Right lobe of liver (tissue), 6 donors: ENCODE data around the gene RPL39L. TPM values are rescaled to one million over a fixed set of nuclear protein-coding genes. Genes with fewer than 3 reads are reported as not detected.

Experiments
- ATAC-seq, 4 donors: fragments of 200-7000 bp; cut with Tn5 transposase; one replicate each; pipeline ENCODE4 v1.9.1; 2020; ENCODE audit warnings: mild to moderate bottlenecking in 4 of 4, moderate library complexity in 4 of 4
- DNase-seq, 3 donors: peaks; one replicate each; pipeline ENCODE4 v3.0.0-alpha.2; 2020
- H3K27ac ChIP-seq, 3 donors: fragments of 200-600 bp; one replicate each; pipeline ENCODE4 v1.8.0; 2022
- H3K27me3 ChIP-seq, 2 donors: fragments of 200-600 bp; one replicate each; pipeline ENCODE4 v1.8.0; 2022
- H3K36me3 ChIP-seq, 4 donors: fragments of 200-600 bp; sonication (generic) in 1 of 4; one replicate each; pipeline versions ENCODE4 v1.5.1 to v1.8.0; 2017 to 2022; ENCODE audit warnings: control low read depth in 1 of 4
- H3K4me1 ChIP-seq, 4 donors: fragments of 200-600 bp; sonication (generic) in 1 of 4; one replicate each; pipeline versions ENCODE4 v1.5.1 to v1.8.0; 2017 to 2022; ENCODE audit warnings: control low read depth in 1 of 4
- H3K4me3 ChIP-seq, 3 donors: fragments of 200-600 bp; one replicate each; pipeline ENCODE4 v1.8.0; 2022
- H3K9me3 ChIP-seq, 4 donors: fragments of 200-600 bp; sonication (generic) in 1 of 4; one replicate each; pipeline versions ENCODE4 v1.5.1 to v1.8.0; 2017 to 2022; ENCODE audit warnings: control low read depth in 1 of 4
- CTCF ChIP-seq, 4 donors: fragments of 200-600 bp in 3 of 4; fragments of 450-650 bp in 1 of 4; IDR thresholded peaks; one replicate each; pipeline versions ENCODE4 v1.5.1 to v1.8.0; 2016 to 2022; ENCODE audit warnings: antibody characterized with exemption in 4 of 4, mild to moderate bottlenecking in 2 of 4
- POLR2A ChIP-seq: fragments of 450-650 bp; IDR thresholded peaks from one replicate; pipeline ENCODE4 v1.6.1; 2017; ENCODE audit warnings: antibody characterized with exemption, mild to moderate bottlenecking
- whole genome bisulfite sequencing: methylation state at CpG from one replicate; pipeline ENCODE4 v1.1.6; 2018; ENCODE audit warnings: low coverage, low lambda C conversion rate; ENCODE audit not compliant: insufficient coverage; ENCODE audit errors: missing lambda C conversion rate; 5-methylcytosine and 5-hydroxymethylcytosine counted together
- intact Hi-C, 2 donors: fragments of 100-400 bp; cut with DNase I; formaldehyde crosslinking; loops; one replicate each; pipeline versions ENCODE4 v1.11.2 to v1.14.1; 2022
- total RNA-seq, 6 experiments: library from RNA; depleted of rRNA in 2 of 6; stranded (reverse); fragments of >200 nt in 2 of 6; fragmentation: NEBNext Ultra II Directional in 3 of 6; extraction: Animal tissue kit (Norgen Biotek cat#: 25700) in 3 of 6; gene quantifications; one replicate each; pipeline versions ENCODE4 v1.1.0 to v1.2.4, GENCODE V29; 2016 to 2023
- donor health status: DM: no; HTN: yes; CAD: no.
- donor health status: DM: no; HTN: no; CAD: no.
- donor health status: DM: no; HTN: no; CAD: no.
- donor health status: DM: no; HTN: yes; CAD: no.
- donor health status: DM: no; HTN: yes; CAD: no.

Gene RPL39L
- total RNA-seq, 6 experiments from 2014 or later, result 1.2 to 10.5 (median 2.9) TPM

- Histone ChIP-seq H3K4me1 (peaks cover 0 to 4% (median 2%) of the 10 kb centered on the region in 4 donors), H3K36me3 (no peaks in the 10 kb centered on the region), H3K4me3 (no peak overlapping the region), H3K27ac (no peak overlapping the region), H3K9me3 (no peaks in the 10 kb centered on the region), H3K27me3 (no peaks in the 10 kb centered on the region)
- ATAC-seq (no peak), DNase-seq (no peak)
- TF ChIP-seq CTCF (IDR thresholded peaks at IDR 0.05) (no peak), POLR2A (no peak)
- 56% methylated on average over 5 of the region's 5 CpGs for WGBS
- intact Hi-C loops, result no loop called here
Measured at GRCh38 chr3:187084126-187084525, 55.2 kb downstream of the RPL39L start.

- ATAC-seq (no peak), DNase-seq (no peak)
- Histone ChIP-seq H3K27me3 (no peaks in the 10 kb centered on the region), H3K27ac (no peak overlapping the region), H3K36me3 (peaks cover 0 to 7% (median 0%) of the 10 kb centered on the region in 4 donors), H3K4me1 (peaks cover 0 to 4% (median 0%) of the 10 kb centered on the region in 4 donors), H3K4me3 (no peak overlapping the region), H3K9me3 (no peaks in the 10 kb centered on the region)
- intact Hi-C loops, result no loop called here
- 94% methylated on average over 6 of the region's 6 CpGs for WGBS
- TF ChIP-seq POLR2A (no peak), CTCF (IDR thresholded peaks at IDR 0.05) (no peak)
Measured at GRCh38 chr3:187082758-187083375, 56.4 kb downstream of the RPL39L start.

GRCh38 chr3:187080799-187081450 lies 58.4 kb downstream of the RPL39L start:
- no peak for TF ChIP-seq CTCF (IDR thresholded peaks at IDR 0.05)
- no peak for TF ChIP-seq POLR2A
- WGBS, result 58% methylated on average over 13 of the region's 13 CpGs
- peaks cover under 1 to 26% (median 8%) of the 10 kb centered on the region in 4 donors for H3K36me3 ChIP-seq
- H3K4me1 ChIP-seq, result peaks cover 0 to 4% (median 0%) of the 10 kb centered on the region in 4 donors
- H3K9me3 ChIP-seq, result no peaks in the 10 kb centered on the region
- peak overlapping the region in 1 of 3 donors; percentile 20 for H3K27ac ChIP-seq
- H3K27me3 ChIP-seq, result no peaks in the 10 kb centered on the region
- intact Hi-C loops, result no loop called here
- peak; percentile 34 to 59 (median 53) for ATAC-seq
- DNase-seq, result no peak
- H3K4me3 ChIP-seq, result no peak overlapping the region

- H3K9me3 ChIP-seq, result no peaks in the 10 kb centered on the region
- intact Hi-C loops, result no loop called here
- H3K27ac ChIP-seq, result no peak overlapping the region
- H3K4me3 ChIP-seq, result no peak overlapping the region
- WGBS, result 70% methylated on average over 4 of the region's 8 CpGs
- TF ChIP-seq POLR2A (no peak), CTCF (IDR thresholded peaks at IDR 0.05) (no peak)
- H3K4me1 ChIP-seq, result peaks cover 0 to 4% (median 0%) of the 10 kb centered on the region in 4 donors
- ATAC-seq (peak in 1 of 4 donors; percentile 27), DNase-seq (no peak)
- H3K27me3 ChIP-seq, result no peaks in the 10 kb centered on the region
- peaks cover 5 to 42% (median 18%) of the 10 kb centered on the region in 4 donors for H3K36me3 ChIP-seq
Measured at GRCh38 chr3:187079090-187080022, 59.9 kb downstream of the RPL39L start.
